ENCODE measurements around the gene CFAP97D1.

DNA sequence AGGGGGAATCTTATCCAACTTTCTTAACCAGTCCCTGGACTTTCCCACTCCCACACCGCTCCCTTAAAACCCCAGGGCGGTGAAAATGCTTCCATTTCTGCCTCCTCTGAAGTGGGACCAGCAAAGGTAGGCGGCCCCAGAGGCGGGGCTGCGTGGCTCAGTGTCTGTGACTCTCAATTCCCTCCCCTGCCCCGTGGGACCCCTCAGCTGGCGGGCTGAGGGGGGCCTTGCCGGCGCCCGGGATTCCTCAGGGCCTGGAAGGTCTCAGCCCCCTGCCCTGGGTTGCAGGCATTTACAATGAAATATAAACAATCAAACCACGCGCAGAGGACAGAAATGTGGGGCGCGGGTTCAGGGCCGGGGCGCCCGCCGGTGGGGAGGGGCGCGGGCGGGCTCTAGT, 25.3 kb upstream of the CFAP97D1 start:
- TF ChIP-seq, protein P1, sequence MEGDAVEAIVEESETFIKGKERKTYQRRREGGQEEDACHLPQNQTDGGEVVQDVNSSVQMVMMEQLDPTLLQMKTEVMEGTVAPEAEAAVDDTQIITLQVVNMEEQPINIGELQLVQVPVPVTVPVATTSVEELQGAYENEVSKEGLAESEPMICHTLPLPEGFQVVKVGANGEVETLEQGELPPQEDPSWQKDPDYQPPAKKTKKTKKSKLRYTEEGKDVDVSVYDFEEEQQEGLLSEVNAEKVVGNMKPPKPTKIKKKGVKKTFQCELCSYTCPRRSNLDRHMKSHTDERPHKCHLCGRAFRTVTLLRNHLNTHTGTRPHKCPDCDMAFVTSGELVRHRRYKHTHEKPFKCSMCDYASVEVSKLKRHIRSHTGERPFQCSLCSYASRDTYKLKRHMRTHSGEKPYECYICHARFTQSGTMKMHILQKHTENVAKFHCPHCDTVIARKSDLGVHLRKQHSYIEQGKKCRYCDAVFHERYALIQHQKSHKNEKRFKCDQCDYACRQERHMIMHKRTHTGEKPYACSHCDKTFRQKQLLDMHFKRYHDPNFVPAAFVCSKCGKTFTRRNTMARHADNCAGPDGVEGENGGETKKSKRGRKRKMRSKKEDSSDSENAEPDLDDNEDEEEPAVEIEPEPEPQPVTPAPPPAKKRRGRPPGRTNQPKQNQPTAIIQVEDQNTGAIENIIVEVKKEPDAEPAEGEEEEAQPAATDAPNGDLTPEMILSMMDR (IDR thresholded peaks at IDR 0.05; ENCODE audit: insufficient read depth, low read depth, low read length) = no peak
- TF ChIP-seq EZH2 (IDR thresholded peaks at IDR 0.05; ENCODE audit: insufficient read depth, low read length) = no peak

All from astrocyte (in vitro differentiated cells and primary cell).